Astrocyte of the cerebellum (primary cell): ENCODE results near the gene CNTNAP2.

Experiments
- DNase-seq: peaks from one replicate; pipeline ENCODE4 v3.0.0-alpha.2; 2011; ENCODE audit warnings: low read depth
- H3K4me3 ChIP-seq: 2 replicates; pipeline ENCODE4 v1.5.1; 2011; ENCODE audit warnings: mild to moderate bottlenecking, low read depth, low read length, moderate library complexity
- in situ Hi-C: cut with HindIII; loops from 2 replicates; pipeline ENCODE4 v1.10.0; 2017; ENCODE audit warnings: low sequenced_read_pairs
- TF ChIP-seq, protein P1 (sequence below): IDR thresholded peaks from 2 replicates; pipeline ENCODE4 v1.5.1; 2012; ENCODE audit warnings: low read length, low read depth, moderate library complexity, mild to moderate bottlenecking; ENCODE audit errors: missing control alignments

CNTNAP2 gene

DNA sequence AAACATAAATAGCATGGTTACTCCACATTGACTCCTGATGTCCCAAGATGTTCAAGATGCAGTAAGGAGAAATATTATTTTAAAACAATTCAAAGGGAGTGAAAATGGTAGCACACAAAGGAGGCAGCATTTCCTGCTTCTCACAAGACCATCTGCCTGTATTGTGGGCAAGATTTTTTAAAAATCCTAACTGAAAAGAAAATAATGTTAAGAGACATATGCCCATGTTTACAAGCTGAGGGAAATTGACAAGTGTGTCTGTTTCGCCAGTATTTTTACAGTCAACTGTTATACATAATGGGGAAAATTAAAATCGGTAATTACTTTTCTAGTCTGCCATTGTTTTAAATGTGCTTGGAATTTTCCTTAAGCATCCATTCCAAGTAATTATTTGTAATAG is 1827.7 kb downstream of the CNTNAP2 start:
- in situ Hi-C loops: no loop called here
- TF ChIP-seq, protein P1, sequence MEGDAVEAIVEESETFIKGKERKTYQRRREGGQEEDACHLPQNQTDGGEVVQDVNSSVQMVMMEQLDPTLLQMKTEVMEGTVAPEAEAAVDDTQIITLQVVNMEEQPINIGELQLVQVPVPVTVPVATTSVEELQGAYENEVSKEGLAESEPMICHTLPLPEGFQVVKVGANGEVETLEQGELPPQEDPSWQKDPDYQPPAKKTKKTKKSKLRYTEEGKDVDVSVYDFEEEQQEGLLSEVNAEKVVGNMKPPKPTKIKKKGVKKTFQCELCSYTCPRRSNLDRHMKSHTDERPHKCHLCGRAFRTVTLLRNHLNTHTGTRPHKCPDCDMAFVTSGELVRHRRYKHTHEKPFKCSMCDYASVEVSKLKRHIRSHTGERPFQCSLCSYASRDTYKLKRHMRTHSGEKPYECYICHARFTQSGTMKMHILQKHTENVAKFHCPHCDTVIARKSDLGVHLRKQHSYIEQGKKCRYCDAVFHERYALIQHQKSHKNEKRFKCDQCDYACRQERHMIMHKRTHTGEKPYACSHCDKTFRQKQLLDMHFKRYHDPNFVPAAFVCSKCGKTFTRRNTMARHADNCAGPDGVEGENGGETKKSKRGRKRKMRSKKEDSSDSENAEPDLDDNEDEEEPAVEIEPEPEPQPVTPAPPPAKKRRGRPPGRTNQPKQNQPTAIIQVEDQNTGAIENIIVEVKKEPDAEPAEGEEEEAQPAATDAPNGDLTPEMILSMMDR: no peak
- no peak overlapping the region for H3K4me3 ChIP-seq
- no peak for DNase-seq

DNA sequence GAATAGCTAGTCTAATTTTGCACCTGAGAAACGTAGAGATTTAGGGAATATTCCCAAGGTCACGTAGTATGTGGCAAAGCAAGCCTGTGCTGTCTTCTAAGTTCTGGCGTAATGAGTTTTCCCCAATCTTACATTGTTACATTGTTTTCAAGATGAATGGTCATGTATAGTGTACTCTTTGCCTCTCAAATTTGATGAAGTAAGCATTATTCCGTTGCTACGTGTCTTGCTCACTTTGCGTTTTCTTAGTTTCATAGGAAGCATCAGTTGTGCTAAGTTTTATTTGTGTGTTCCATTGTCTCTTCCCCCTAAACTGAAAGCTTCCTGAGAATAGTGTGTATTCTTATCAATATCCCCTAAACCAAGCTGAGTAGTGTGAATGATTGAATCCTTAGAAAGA is 1836.3 kb downstream of the CNTNAP2 start:
- no peak overlapping the region for H3K4me3 ChIP-seq
- DNase-seq: no peak
- TF ChIP-seq, protein P1: no peak
- in situ Hi-C loops: no loop called here

- no peak overlapping the region for H3K4me3 ChIP-seq
- in situ Hi-C loops: no loop called here
- TF ChIP-seq, protein P1: no peak
- DNase-seq: no peak
Observed at GRCh38 chr7:147968046-147968610, 1851.5 kb downstream of the CNTNAP2 start.

DNA sequence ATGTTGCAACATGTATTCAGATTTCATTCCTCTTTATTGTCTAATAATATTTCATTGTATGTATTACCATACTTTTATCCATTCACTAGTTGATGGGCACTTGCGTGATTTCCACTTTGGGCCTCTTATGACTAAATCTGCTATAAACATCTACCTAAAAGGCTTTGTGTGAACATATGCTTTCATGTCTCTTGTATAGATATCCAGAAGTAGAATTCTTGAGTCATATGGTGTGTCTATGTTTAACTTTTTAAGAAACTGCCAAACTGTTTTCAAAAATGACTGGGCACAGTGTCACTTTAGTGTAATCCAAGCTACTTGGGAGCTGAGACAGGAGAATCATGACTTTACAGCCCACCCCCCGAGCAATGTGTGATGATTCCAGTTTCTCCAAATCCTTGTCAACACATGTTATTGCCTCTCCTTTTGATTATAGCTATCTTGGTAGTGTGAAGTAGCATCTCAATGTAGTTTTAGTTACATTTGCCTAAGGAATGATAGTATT is 1855.1 kb downstream of the CNTNAP2 start:
- DNase-seq: no peak
- TF ChIP-seq, protein P1: no peak
- in situ Hi-C loops: no loop called here
- H3K4me3 ChIP-seq: no peak overlapping the region

- H3K4me3 ChIP-seq: no peak overlapping the region
- DNase-seq: no peak
- TF ChIP-seq, protein P1: no peak
- in situ Hi-C loops: no loop called here
Observed at GRCh38 chr7:147978201-147978600, 1861.6 kb downstream of the CNTNAP2 start.

GRCh38 chr7:147978651-147979050 is 1862.0 kb downstream of the CNTNAP2 start:
- no peak overlapping the region for H3K4me3 ChIP-seq
- TF ChIP-seq, protein P1: no peak
- no peak for DNase-seq
- in situ Hi-C loops: no loop called here
